GM13977 (cell line): ENCODE data around the gene CXCL3.
A peak's percentile ranks its signal among the peaks of the same experiment; 100 is the strongest.

Source experiments
- DNase-seq: peaks from one replicate; pipeline ENCODE4 v3.0.0; 2012; ENCODE audit warnings: low spot score
- in situ Hi-C: fragments of 300-500 bp; cut with MboI; formaldehyde crosslinking; loops from one replicate; pipeline ENCODE4 v1.12.0; 2022; ENCODE audit warnings: low sequenced_read_pairs, low pct_unique_long_range_greater_than_20kb, mixed read lengths, inconsistent platforms; ENCODE audit not compliant: unreplicated experiment
- TF ChIP-seq, protein P1 (sequence below): IDR thresholded peaks from 2 replicates; pipeline ENCODE4 v1.5.1; 2012; ENCODE audit warnings: mild to moderate bottlenecking, control low read depth; ENCODE audit not compliant: insufficient read depth; ENCODE audit errors: extremely low read depth, missing control alignments

Gene CXCL3

DNA sequence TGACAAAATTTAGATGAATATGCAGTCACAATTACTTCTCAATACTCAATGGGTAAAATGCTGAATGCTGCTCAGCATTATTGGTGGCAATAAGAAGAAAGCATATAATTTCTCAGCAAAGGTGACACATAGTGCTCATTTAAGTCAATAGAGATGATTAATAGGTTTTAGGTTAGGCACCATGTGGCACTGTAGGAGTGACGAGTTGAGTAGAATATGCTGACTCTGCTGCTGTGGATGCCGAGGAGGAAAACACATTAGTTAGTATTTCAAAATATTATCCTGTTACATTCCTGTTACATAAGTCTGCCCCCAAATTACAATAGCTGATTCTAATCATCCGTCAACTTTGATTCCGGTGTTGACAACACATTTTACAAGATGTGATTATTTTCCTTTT, 26.4 kb downstream of the CXCL3 start:
- TF ChIP-seq, protein P1, sequence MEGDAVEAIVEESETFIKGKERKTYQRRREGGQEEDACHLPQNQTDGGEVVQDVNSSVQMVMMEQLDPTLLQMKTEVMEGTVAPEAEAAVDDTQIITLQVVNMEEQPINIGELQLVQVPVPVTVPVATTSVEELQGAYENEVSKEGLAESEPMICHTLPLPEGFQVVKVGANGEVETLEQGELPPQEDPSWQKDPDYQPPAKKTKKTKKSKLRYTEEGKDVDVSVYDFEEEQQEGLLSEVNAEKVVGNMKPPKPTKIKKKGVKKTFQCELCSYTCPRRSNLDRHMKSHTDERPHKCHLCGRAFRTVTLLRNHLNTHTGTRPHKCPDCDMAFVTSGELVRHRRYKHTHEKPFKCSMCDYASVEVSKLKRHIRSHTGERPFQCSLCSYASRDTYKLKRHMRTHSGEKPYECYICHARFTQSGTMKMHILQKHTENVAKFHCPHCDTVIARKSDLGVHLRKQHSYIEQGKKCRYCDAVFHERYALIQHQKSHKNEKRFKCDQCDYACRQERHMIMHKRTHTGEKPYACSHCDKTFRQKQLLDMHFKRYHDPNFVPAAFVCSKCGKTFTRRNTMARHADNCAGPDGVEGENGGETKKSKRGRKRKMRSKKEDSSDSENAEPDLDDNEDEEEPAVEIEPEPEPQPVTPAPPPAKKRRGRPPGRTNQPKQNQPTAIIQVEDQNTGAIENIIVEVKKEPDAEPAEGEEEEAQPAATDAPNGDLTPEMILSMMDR, result no peak
- no peak for DNase-seq
- in situ Hi-C loops, result no loop called here

DNA sequence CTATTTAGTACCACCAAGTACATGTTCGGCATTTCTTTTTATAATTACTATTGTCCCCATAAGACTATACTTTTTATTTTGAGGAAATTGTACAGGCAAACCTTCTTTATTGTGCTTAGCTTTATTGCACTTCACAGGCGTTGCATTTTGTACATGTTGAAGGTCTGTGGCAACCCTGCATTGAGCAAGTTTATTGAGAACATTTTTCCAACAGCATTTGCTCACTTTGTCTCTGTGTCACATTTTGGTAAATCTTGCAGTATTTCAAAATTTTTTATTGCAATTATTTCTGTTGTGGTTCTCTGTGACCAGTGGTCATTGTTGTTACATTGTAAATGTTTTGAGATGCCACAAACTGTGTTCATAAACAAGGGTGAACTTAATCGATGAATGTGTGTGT, 29.2 kb downstream of the CXCL3 start:
- TF ChIP-seq, protein P1, result no peak
- in situ Hi-C loops, result no loop called here
- no peak for DNase-seq

DNA sequence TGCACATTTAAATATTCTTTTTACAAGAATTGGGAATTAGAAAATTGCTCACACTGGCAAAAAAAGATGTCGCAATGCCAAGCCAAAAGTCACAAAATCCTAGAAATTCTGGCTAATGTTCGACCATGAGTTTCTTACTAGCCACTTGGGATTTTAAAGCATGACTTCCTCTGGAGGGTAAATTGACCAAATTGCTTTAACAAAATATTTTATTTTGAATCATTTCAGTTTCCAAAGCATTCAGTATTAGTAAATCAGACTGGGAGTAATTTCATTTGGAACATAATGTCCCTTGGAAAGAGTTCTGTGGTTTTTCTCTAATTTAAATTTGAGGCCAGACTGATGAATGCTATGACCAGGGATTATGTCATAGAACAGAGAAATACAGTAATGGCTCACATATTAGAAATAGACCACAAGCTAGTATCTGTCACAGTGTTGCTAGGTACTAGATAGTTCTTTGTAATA, 32.4 kb downstream of the CXCL3 start:
- in situ Hi-C loops, result no loop called here
- peak; percentile 13 for DNase-seq
- TF ChIP-seq, protein P1, result no peak

DNA sequence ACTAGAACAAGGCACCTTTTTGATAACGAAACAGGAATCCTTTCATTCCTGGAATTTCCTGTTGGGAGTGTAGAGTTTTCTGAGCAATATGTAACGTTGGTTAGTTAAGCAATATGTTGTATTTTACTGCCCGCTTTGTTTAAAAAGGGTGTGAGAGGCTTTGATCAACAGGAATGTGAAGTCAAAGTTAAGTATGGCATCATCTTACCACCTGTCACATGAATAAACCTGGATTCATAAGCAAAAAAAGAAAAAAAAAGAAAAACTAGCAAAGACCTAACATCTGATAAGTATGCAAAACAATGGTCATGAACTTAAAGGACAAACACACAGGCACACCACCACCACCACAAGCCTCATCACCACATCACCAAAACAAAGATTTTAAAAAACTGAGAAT, 33.0 kb downstream of the CXCL3 start:
- DNase-seq, result no peak
- in situ Hi-C loops, result no loop called here
- TF ChIP-seq, protein P1, result no peak

DNA sequence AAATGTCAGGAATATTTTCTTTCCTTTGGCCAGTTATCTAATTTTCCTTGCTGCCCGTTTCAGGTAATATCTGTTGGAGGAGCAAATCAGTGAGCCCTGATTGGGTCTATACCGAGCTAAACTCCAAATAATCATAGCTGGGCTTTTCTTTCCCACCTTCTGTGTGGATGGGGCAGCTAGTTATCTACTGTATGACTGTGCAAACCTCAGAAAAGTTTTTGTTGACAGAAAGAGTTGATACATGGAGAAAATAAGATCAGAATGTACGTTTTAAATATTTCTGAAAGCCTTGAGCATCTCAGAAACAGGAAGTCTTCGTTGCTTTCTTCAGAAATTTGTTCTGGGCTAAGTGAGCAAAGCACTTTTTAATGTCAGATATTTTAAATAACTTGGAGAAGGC, 33.8 kb downstream of the CXCL3 start:
- TF ChIP-seq, protein P1, result no peak
- in situ Hi-C loops, result no loop called here
- DNase-seq, result no peak

DNA sequence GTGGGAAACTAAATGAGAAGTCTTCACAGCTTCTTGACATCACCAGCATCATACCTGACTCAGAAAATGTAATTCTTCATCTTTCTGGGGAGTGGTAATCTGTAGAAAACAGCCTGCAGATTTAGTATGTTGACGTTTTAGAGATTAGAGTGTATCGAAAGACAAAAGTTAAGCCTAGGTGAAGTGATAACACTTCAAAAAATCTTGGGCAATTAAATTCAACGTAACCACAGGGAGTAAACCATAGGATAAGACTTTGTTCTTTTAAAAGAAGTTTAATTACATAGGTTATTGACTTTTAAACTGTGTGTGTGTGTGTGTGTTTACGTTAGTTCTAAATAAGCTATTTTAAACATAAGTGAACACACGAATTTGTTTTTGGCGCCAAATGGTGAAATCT, 38.2 kb downstream of the CXCL3 start:
- TF ChIP-seq, protein P1, result no peak
- in situ Hi-C loops, result no loop called here
- no peak for DNase-seq
